ENCODE results near the gene RIMS1.
"Not testable (repeated sequence)": the region's sequence is repeated elsewhere in the genome, so short reads cannot be mapped to it uniquely, and the experiment has no call there.

Gene RIMS1

GRCh38 chr6:72248621-72249020, 362.3 kb downstream of the RIMS1 start:
- DNase-seq, result no peak

DNA sequence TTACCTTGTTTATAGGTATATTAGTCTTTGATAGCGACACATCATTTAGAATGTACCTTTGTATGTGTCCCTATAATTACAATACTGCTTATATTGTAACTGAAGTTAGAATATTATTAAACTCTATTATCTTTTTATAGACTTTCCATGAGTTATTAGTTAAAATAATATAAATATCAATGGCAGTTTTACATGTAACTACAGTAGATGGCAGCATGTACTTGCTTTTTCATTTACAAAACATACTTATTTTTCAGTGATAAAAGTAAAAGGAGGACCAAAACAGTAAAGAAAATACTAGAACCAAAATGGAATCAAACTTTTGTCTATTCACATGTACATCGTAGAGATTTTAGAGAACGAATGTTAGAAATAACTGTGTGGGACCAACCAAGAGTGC, 364.3 kb downstream of the RIMS1 start:
- DNase-seq, result no peak

- no peak for DNase-seq
Measured at GRCh38 chr6:72260489-72260888, 374.1 kb downstream of the RIMS1 start.

DNA sequence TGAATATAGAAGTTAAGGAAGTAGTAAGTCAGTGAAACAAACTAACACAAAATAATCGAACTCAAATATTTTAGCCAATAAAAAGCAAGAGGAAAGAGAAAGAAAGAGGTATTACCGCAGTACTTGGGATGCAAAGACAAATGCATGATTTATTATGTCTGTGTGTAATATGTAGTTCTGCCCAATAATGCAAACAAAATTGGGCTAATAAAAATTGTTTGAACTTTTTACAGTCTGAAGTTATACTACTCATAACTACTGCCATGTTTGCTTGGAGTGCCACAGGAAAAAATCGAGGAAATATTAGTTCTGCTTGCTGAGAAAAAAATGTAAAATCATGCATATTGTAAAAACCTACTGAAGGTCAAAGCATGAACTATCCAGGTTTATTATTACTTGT, 375.2 kb downstream of the RIMS1 start:
- no peak for DNase-seq

DNA sequence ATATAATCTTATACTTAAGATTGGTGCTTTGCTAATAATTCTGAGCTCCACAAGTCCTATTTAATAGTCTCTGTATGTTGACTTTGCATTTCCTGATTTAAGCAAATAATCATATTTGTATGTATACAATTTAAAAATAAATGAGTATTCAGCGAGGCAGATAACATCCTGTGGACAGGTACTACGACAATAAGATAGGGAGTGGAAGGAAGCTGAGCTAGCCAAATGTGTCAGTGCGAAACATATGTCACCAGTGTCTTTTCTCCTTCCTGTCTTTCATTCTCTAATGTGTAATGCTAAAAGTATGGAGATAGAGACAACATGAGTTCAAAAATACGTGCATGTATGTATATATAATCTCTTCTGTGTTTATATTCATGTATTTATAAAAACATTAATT, 375.9 kb downstream of the RIMS1 start:
- no peak for DNase-seq

GRCh38 chr6:72267470-72267869, 381.1 kb downstream of the RIMS1 start:
- DNase-seq, result no peak

DNA sequence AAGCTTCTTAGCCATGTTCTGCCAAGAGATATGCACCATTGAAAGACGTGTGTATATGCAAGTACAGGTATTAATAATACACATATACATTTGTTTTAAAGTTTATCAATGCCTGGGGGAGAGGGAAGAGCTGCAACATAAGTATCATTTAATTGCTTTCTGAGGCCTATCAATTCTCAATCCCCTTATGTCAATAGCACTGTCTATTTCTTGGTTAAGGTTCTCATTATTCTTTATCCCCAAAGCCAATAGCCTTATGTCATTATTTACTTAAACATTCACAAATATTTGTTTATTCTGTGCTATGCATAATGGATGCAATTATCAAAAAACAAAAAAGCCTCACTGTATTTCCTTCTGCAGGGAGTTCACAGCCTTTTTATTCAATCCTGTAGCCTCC, 385.2 kb downstream of the RIMS1 start:
- no peak for DNase-seq

- no peak for DNase-seq
Measured at GRCh38 chr6:72272958-72273357, 386.6 kb downstream of the RIMS1 start.

DNA sequence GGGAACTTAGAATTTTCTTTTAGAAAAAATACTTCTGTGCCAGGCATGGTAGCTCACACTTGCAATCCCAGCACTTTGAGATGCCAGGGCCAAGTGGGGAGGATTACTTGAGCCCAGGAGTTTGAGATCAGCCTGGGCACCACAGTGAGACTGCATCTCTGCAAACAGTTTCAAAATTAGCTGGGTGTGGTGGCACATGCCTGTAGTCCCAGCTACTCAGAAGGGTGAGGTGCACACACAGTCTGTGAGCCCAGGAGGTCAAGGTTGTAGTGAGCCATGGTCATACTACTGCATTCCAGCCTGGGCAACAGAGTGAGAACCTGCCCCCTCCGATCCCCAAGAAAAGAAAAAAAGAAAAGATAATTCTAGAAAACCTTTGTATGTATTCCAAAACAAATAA, 389.5 kb downstream of the RIMS1 start:
- DNase-seq, result no peak

DNA sequence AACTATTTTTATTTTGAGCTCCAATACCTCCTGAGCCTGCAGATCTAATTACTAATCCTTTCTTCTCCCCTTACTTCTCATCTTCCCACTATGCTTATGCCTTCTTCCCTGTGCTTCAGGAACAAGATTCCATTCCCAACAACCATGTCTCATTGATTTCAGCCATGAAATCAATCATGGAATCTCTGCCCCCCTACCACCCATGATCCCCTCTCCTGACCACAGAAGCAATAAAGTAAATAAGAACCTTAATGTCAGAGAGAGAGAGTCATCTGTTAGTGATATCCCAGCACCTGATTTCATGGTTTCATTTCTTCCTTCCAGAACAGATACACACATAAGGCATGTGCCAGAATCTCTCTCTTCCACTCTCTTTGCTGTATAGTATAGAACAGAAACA, 395.9 kb downstream of the RIMS1 start:
- DNase-seq, result no peak

GRCh38 chr6:72283571-72283970, 397.2 kb downstream of the RIMS1 start:
- no peak for DNase-seq

GRCh38 chr6:72286911-72287311, 400.6 kb downstream of the RIMS1 start:
- no peak for DNase-seq

- no peak for DNase-seq
Measured at GRCh38 chr6:72287801-72288200, 401.5 kb downstream of the RIMS1 start.

DNA sequence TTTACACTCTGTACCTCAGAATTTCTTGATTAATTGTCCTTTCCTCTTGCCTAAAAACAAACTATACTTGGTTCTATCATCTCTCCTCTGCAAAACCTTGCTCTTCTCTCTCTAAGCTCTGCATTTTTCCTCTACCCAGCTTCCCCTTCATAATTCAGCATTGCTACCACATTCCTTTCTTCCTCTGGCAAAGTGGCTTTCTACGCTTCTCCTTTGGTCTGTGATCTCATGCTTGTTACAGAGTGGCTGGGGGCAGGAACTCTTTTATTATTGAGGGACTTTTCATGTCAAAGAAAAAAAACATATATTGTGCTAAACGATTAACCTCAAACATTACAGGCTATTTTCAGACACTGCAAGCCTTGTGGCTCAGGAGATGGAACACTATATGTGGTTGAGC, 402.2 kb downstream of the RIMS1 start:
- DNase-seq, result no peak

- no peak for DNase-seq
Measured at GRCh38 chr6:72290620-72291019, 404.3 kb downstream of the RIMS1 start.

DNA sequence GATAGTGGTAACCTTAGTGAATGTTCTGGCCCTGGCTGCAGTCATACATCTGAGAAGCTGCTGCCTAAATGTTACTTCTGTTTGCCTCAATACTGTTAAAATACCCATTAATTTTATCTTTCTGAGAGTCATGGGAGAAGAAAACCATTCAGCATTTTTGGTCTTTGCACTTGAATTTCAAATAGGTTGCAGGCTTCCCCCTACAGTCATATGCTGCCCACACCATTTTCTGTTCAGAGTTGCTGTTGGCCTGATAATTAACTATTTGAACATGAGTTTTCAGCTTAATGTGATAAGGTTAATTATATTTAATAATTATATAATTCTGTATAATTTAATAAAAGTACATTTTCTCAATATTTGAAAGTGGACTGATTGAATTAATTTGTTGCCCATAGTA, 410.0 kb downstream of the RIMS1 start:
- no peak for DNase-seq

DNA sequence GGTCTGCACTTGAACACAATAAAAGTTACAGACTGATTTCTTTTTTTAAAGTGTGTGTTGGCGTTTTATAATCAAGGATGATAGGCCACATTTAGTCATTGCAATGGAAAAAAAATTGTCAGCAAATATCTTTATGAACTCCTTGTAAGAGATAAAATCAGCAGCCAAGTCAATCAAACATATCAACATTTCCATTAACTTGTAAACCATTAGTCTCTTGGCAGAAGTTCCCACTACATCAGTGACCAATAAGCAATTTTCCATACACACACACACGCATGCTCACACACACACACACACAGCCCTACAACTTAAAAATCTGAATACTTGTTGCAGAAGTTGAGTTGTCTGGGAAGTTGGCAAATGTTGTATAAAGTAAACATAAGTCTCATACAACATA, 419.6 kb downstream of the RIMS1 start:
- DNase-seq, result no peak

- DNase-seq, result no peak
Measured at GRCh38 chr6:72316675-72317380, 430.5 kb downstream of the RIMS1 start.

GRCh38 chr6:72321788-72322187, 435.4 kb downstream of the RIMS1 start:
- no peak for DNase-seq

DNA sequence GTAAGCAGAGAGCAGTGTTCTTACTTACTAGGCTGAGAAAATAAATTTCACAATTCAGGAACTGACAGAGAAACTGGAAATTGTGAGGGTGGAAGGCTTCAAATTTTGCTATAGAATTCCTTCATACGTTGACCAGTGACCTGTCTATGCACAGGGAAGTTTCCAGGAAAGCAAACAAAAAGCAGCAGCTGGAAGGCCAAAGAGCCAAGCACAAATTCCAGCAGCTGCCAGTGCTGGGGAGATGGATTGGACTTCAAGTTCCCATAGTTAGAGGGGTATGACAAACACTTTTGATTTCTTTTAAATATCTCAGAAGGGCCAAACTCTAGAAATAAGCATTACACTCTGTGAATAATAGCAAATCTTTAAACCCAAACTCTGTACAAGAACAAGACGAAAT, 436.4 kb downstream of the RIMS1 start:
- DNase-seq, result no peak

DNA sequence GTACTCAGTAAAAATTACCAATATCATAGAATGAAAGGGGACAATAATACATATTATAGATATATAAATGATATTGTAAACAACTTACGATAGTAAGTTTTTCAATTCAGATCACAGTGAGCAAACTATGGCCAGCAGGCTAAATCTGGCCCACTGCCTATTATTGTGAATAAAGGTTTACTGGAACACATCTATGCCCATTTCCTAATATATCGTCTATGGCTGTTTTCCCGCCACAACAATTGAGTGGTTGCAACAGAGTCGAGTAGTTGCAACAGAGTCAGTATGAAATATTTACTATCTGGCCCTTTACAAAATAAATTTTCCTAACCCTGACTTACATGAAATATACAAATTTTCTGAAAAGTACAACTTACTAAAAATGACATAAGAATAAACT, 438.2 kb downstream of the RIMS1 start:
- DNase-seq, result no peak

DNA sequence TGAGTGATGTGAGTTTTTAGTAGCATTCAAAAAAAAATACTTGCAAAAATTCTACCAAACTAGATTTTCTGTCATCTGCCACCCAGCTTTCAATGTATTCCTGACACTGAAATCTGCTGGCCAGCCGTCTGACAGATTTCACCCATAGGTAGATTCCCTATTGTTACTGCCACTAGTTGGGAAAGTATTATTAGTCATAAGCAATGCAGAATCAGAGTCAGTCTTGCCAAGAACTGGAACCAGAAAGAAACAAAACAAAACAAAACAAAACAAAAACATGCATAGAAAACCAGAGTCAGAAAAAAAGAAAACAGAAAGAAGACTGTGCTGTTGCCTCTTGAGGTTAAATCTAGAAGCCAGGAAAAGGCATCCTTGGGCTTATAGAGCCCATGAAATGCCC, 442.4 kb downstream of the RIMS1 start:
- DNase-seq, result no peak

DNA sequence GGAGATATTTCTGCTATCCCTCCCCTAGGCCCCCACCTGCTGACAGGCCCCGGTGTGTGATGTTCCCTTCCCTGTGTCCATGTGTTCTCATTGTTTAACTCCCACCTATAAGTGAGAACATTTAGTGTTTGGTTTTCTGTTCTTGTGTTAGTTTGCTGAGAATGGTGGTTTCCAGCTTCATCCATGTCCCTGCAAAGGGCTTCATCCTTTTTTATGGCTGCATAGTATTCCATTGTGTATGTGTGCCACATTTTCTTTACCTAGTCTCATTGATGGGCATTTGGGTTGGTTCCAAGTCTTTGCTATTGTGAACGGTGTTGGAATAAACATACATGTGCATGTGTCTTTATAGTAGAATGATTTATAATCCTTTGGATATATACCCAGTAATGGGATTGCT, 448.9 kb downstream of the RIMS1 start:
- DNase-seq, result not testable (repeated sequence)

- no peak for DNase-seq
Measured at GRCh38 chr6:72348926-72349325, 462.6 kb downstream of the RIMS1 start.

DNA sequence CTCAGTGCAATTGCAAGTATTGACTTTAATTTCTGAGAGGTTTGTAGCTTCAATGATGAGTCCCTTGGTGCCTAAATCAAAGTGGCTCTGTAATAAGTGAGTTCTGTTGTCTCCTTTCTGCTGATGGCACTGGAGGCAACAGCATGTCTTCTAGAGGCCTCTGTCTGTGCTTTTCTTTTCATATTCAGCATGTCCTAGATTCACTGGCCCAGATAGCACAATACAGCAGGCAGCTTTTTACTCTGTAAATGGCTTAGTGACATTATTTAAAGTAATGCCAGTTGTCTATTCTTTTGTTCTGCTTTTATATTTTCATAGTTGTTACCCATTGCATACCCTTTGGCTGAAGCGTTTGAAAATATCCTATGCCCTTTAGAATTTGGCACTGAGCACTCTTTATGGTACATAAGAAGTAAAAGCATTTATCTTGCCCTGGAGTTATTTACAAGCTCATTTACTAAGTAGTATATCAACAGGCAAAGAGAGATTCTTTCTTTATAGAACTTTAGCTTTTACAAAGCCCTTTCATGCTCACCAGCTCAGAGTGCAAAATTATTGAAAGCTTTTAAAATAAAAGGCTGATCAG, 464.0 kb downstream of the RIMS1 start:
- DNase-seq, result no peak

Measured in NCI-H524 treated with DMSO at 0.1 percent for 48 hours (cell line).